ENCODE data around the gene TTC31.

TTC31 gene

GRCh38 chr2:74502147-74502719 is 19.4 kb downstream of the TTC31 start:
- Histone ChIP-seq H3K27ac (ENCODE audit: low read depth, low read length) (no peak overlapping the region), H3K9ac (ENCODE audit: low read length) (peak overlapping the region; percentile 70), H3K4me3 (ENCODE audit: low read depth, low read length) (peak overlapping the region; percentile 72)

GRCh38 chr2:74502720-74503505 is 20.0 kb downstream of the TTC31 start:
- Histone ChIP-seq H3K27me3 (ENCODE audit: control insufficient read depth, insufficient read depth, low read length) (peaks cover 76% of the 10 kb centered on the region), H3K4me1 (ENCODE audit: control insufficient read depth, insufficient read depth, low read length) (peaks cover 51% of the 10 kb centered on the region), H3K4me3 (ENCODE audit: low read depth, low read length) (peak overlapping the region; percentile 72), H3K36me3 (ENCODE audit: control insufficient read depth, insufficient read depth, low read length) (peaks cover 10% of the 10 kb centered on the region), H3K9me3 (ENCODE audit: control insufficient read depth, insufficient read depth, low read depth, low read length) (no peaks in the 10 kb centered on the region), H3K9ac (ENCODE audit: low read length) (peak overlapping the region; percentile 70), H3K27ac (ENCODE audit: low read depth, low read length) (no peak overlapping the region; the same call in 1 of the 2 replicates)

More at GRCh38 chr2:74502147-74502719, 19.4 kb downstream of the TTC31 start:
- H3K27me3 ChIP-seq (ENCODE audit: control insufficient read depth, insufficient read depth, low read length), result peaks cover 82% of the 10 kb centered on the region
- peaks cover 54% of the 10 kb centered on the region for H3K4me1 ChIP-seq (ENCODE audit: control insufficient read depth, insufficient read depth, low read length)
- H3K36me3 ChIP-seq (ENCODE audit: control insufficient read depth, insufficient read depth, low read length), result peaks cover 10% of the 10 kb centered on the region
- no peaks in the 10 kb centered on the region for H3K9me3 ChIP-seq (ENCODE audit: control insufficient read depth, insufficient read depth, low read depth, low read length)

GRCh38 chr2:74503506-74504475 is 20.9 kb downstream of the TTC31 start:
- H3K4me1 ChIP-seq (ENCODE audit: control insufficient read depth, insufficient read depth, low read length), result peaks cover 49% of the 10 kb centered on the region
- H3K9ac ChIP-seq (ENCODE audit: low read length), result peak overlapping the region; percentile 69
- H3K4me3 ChIP-seq (ENCODE audit: low read depth, low read length), result peak overlapping the region; percentile 72
- peaks cover 10% of the 10 kb centered on the region for H3K36me3 ChIP-seq (ENCODE audit: control insufficient read depth, insufficient read depth, low read length)
- peaks cover 71% of the 10 kb centered on the region for H3K27me3 ChIP-seq (ENCODE audit: control insufficient read depth, insufficient read depth, low read length)
- no peaks in the 10 kb centered on the region for H3K9me3 ChIP-seq (ENCODE audit: control insufficient read depth, insufficient read depth, low read depth, low read length)
- H3K27ac ChIP-seq (ENCODE audit: low read depth, low read length), result no peak overlapping the region; the same call in 1 of the 2 replicates

GRCh38 chr2:74504591-74504990 is 21.7 kb downstream of the TTC31 start:
- Histone ChIP-seq H3K9ac (ENCODE audit: low read length) (no peak overlapping the region), H3K4me1 (ENCODE audit: control insufficient read depth, insufficient read depth, low read length) (peaks cover 46% of the 10 kb centered on the region), H3K9me3 (ENCODE audit: control insufficient read depth, insufficient read depth, low read depth, low read length) (no peaks in the 10 kb centered on the region), H3K4me3 (ENCODE audit: low read depth, low read length) (no peak overlapping the region; the same call in 1 of the 2 replicates), H3K27me3 (ENCODE audit: control insufficient read depth, insufficient read depth, low read length) (peaks cover 70% of the 10 kb centered on the region), H3K27ac (ENCODE audit: low read depth, low read length) (no peak overlapping the region), H3K36me3 (ENCODE audit: control insufficient read depth, insufficient read depth, low read length) (peaks cover 10% of the 10 kb centered on the region)

GRCh38 chr2:74505448-74506246 is 22.8 kb downstream of the TTC31 start:
- Histone ChIP-seq H3K9ac (ENCODE audit: low read length) (no peak overlapping the region), H3K4me1 (ENCODE audit: control insufficient read depth, insufficient read depth, low read length) (peaks cover 36% of the 10 kb centered on the region)

GRCh38 chr2:74507145-74507925 is 24.5 kb downstream of the TTC31 start, which contains the start of gene PCGF1:
TSS of gene PCGF1 (minus strand) at chr2:74507695. CDS start at chr2:74507668, 27 bp downstream.
- H3K9me3 ChIP-seq (ENCODE audit: control insufficient read depth, insufficient read depth, low read depth, low read length), result no peaks in the 10 kb centered on the region
- peak within 1 kb of the TSS; percentile 97 for H3K4me3 ChIP-seq (ENCODE audit: low read depth, low read length)
- H3K4me1 ChIP-seq (ENCODE audit: control insufficient read depth, insufficient read depth, low read length), result peaks cover 23% of the 10 kb centered on the region
- peaks cover 10% of the 10 kb centered on the region for H3K36me3 ChIP-seq (ENCODE audit: control insufficient read depth, insufficient read depth, low read length)
- H3K27me3 ChIP-seq (ENCODE audit: control insufficient read depth, insufficient read depth, low read length), result peaks cover 70% of the 10 kb centered on the region
- peak within 1 kb of the TSS; percentile 97 for H3K9ac ChIP-seq (ENCODE audit: low read length)
- peak within 1 kb of the TSS; percentile 96 for H3K27ac ChIP-seq (ENCODE audit: low read depth, low read length)

More at GRCh38 chr2:74505448-74506246, 22.8 kb downstream of the TTC31 start:
- no peak overlapping the region for H3K4me3 ChIP-seq (ENCODE audit: low read depth, low read length)
- no peaks in the 10 kb centered on the region for H3K9me3 ChIP-seq (ENCODE audit: control insufficient read depth, insufficient read depth, low read depth, low read length)
- peaks cover 70% of the 10 kb centered on the region for H3K27me3 ChIP-seq (ENCODE audit: control insufficient read depth, insufficient read depth, low read length)
- no peak overlapping the region for H3K27ac ChIP-seq (ENCODE audit: low read depth, low read length)
- H3K36me3 ChIP-seq (ENCODE audit: control insufficient read depth, insufficient read depth, low read length), result peaks cover 10% of the 10 kb centered on the region

GRCh38 chr2:74507926-74508520 is 25.1 kb downstream of the TTC31 start:
- Histone ChIP-seq H3K36me3 (ENCODE audit: control insufficient read depth, insufficient read depth, low read length) (peaks cover 10% of the 10 kb centered on the region), H3K27me3 (ENCODE audit: control insufficient read depth, insufficient read depth, low read length) (peaks cover 70% of the 10 kb centered on the region), H3K9ac (ENCODE audit: low read length) (peak overlapping the region; percentile 97), H3K4me1 (ENCODE audit: control insufficient read depth, insufficient read depth, low read length) (peaks cover 22% of the 10 kb centered on the region), H3K4me3 (ENCODE audit: low read depth, low read length) (peak overlapping the region; percentile 97), H3K9me3 (ENCODE audit: control insufficient read depth, insufficient read depth, low read depth, low read length) (no peaks in the 10 kb centered on the region), H3K27ac (ENCODE audit: low read depth, low read length) (peak overlapping the region; percentile 96; the same call in 1 of the 2 replicates)

- no peaks in the 10 kb centered on the region for H3K9me3 ChIP-seq (ENCODE audit: control insufficient read depth, insufficient read depth, low read depth, low read length)
- no peak overlapping the region for H3K27ac ChIP-seq (ENCODE audit: low read depth, low read length)
- no peak overlapping the region for H3K9ac ChIP-seq (ENCODE audit: low read length)
- peaks cover 74% of the 10 kb centered on the region for H3K27me3 ChIP-seq (ENCODE audit: control insufficient read depth, insufficient read depth, low read length)
- H3K36me3 ChIP-seq (ENCODE audit: control insufficient read depth, insufficient read depth, low read length), result peaks cover 8% of the 10 kb centered on the region
- no peak overlapping the region for H3K4me3 ChIP-seq (ENCODE audit: low read depth, low read length)
- peaks cover 26% of the 10 kb centered on the region for H3K4me1 ChIP-seq (ENCODE audit: control insufficient read depth, insufficient read depth, low read length)
Measured at GRCh38 chr2:74510272-74510671, 27.4 kb downstream of the TTC31 start.

- H3K4me1 ChIP-seq (ENCODE audit: control insufficient read depth, insufficient read depth, low read length), result peaks cover 31% of the 10 kb centered on the region
- no peak overlapping the region for H3K27ac ChIP-seq (ENCODE audit: low read depth, low read length)
- H3K9me3 ChIP-seq (ENCODE audit: control insufficient read depth, insufficient read depth, low read depth, low read length), result no peaks in the 10 kb centered on the region; the same call in 1 of the 2 replicates
- peaks cover 78% of the 10 kb centered on the region for H3K27me3 ChIP-seq (ENCODE audit: control insufficient read depth, insufficient read depth, low read length)
- H3K36me3 ChIP-seq (ENCODE audit: control insufficient read depth, insufficient read depth, low read length), result no peaks in the 10 kb centered on the region
- H3K4me3 ChIP-seq (ENCODE audit: low read depth, low read length), result no peak overlapping the region
- H3K9ac ChIP-seq (ENCODE audit: low read length), result no peak overlapping the region
Measured at GRCh38 chr2:74511104-74511989, 28.5 kb downstream of the TTC31 start.

All from HUES6 (cell line).